NCI-H345 (cell line): ENCODE results near the gene DAB1.
A peak's percentile ranks its signal among the peaks of the same experiment; 100 is the strongest.

Source experiments
- DNase-seq: peaks from one replicate; lab custom pipeline; 2025; lab: John Stamatoyannopoulos, UW

Gene DAB1

GRCh38 chr1:57072401-57073110 is 351.3 kb downstream of the DAB1 start:
- no peak for DNase-seq

GRCh38 chr1:57067863-57068262 is 356.0 kb downstream of the DAB1 start:
- no peak for DNase-seq

GRCh38 chr1:57066980-57067610 is 356.8 kb downstream of the DAB1 start:
- no peak for DNase-seq

- no peak for DNase-seq
These were observed 358.4 kb downstream of the DAB1 start for GRCh38 chr1:57065442-57065841.

GRCh38 chr1:57064379-57065140 is 359.3 kb downstream of the DAB1 start:
- no peak for DNase-seq

GRCh38 chr1:57063406-57064125 is 360.3 kb downstream of the DAB1 start:
- no peak for DNase-seq

- DNase-seq: peak; percentile 18
These were observed 362.5 kb downstream of the DAB1 start for GRCh38 chr1:57061369-57061768.

GRCh38 chr1:57060451-57060850 is 363.4 kb downstream of the DAB1 start:
- no peak for DNase-seq

- no peak for DNase-seq
These were observed 365.0 kb downstream of the DAB1 start for GRCh38 chr1:57058652-57059501.

GRCh38 chr1:57048856-57049255 is 375.0 kb downstream of the DAB1 start:
- no peak for DNase-seq

- DNase-seq: no peak
These were observed 377.4 kb downstream of the DAB1 start for GRCh38 chr1:57046462-57046861.

- no peak for DNase-seq
These were observed 382.0 kb downstream of the DAB1 start for GRCh38 chr1:57041901-57042300.

- DNase-seq: no peak
These were observed 383.0 kb downstream of the DAB1 start for GRCh38 chr1:57040811-57041210.

GRCh38 chr1:57036641-57037579 is 386.9 kb downstream of the DAB1 start:
- no peak for DNase-seq

GRCh38 chr1:57034713-57035112 is 389.1 kb downstream of the DAB1 start:
- no peak for DNase-seq

- no peak for DNase-seq
These were observed 390.4 kb downstream of the DAB1 start for GRCh38 chr1:57033222-57034001.

- DNase-seq: no peak
These were observed 397.1 kb downstream of the DAB1 start for GRCh38 chr1:57026624-57027354.

GRCh38 chr1:57024855-57025254 is 399.0 kb downstream of the DAB1 start:
- DNase-seq: peak; percentile 27

- DNase-seq: no peak
These were observed 399.4 kb downstream of the DAB1 start for GRCh38 chr1:57024428-57024827.
